Measurements from ENCODE around the gene VPS26A. TPM values are rescaled to one million over a fixed set of nuclear protein-coding genes. Genes with fewer than 3 reads are reported as not detected.

VPS26A gene
- total RNA-seq, 1 donor from 2014 or later = 45.0 TPM

- Histone ChIP-seq H3K27me3 (ENCODE audit: control insufficient read depth, insufficient read depth, low read length) (no peaks in the 10 kb centered on the region), H3K36me3 (ENCODE audit: control insufficient read depth, insufficient read depth, low read length) (no peaks in the 10 kb centered on the region), H3K4me3 (ENCODE audit: low read depth, low read length) (no peak overlapping the region)
- no peak for TF ChIP-seq CTCF (IDR thresholded peaks at IDR 0.05; ENCODE audit: insufficient read depth, low read length, poor library complexity, severe bottlenecking)
- no peak for DNase-seq (ENCODE audit: low read depth)
Measured at GRCh38 chr10:69086001-69086509, 37.9 kb upstream of the VPS26A start.

GRCh38 chr10:69087590-69088470 lies 36.1 kb upstream of the VPS26A start, which contains the start of gene SRGN:
TSS of gene SRGN (plus strand) at chr10:69088103. CDS start at chr10:69088158, 55 bp downstream.
- H3K27me3 ChIP-seq (ENCODE audit: control insufficient read depth, insufficient read depth, low read length) = no peaks in the 10 kb centered on the region
- peak within 1 kb of the TSS; percentile 25 for H3K4me3 ChIP-seq (ENCODE audit: low read depth, low read length)
- DNase-seq (ENCODE audit: low read depth) = no peak
- no peaks in the 10 kb centered on the region for H3K36me3 ChIP-seq (ENCODE audit: control insufficient read depth, insufficient read depth, low read length)
- TF ChIP-seq CTCF (IDR thresholded peaks at IDR 0.05; ENCODE audit: insufficient read depth, low read length, poor library complexity, severe bottlenecking) = no peak

GRCh38 chr10:69088471-69088769 lies 35.6 kb upstream of the VPS26A start:
- Histone ChIP-seq H3K36me3 (ENCODE audit: control insufficient read depth, insufficient read depth, low read length) (no peaks in the 10 kb centered on the region), H3K4me3 (ENCODE audit: low read depth, low read length) (peak overlapping the region; percentile 25), H3K27me3 (ENCODE audit: control insufficient read depth, insufficient read depth, low read length) (no peaks in the 10 kb centered on the region)
- no peak for DNase-seq (ENCODE audit: low read depth)
- no peak for TF ChIP-seq CTCF (IDR thresholded peaks at IDR 0.05; ENCODE audit: insufficient read depth, low read length, poor library complexity, severe bottlenecking)

GRCh38 chr10:69088801-69089501 lies 35.0 kb upstream of the VPS26A start:
- no peak for TF ChIP-seq CTCF (IDR thresholded peaks at IDR 0.05; ENCODE audit: insufficient read depth, low read length, poor library complexity, severe bottlenecking)
- DNase-seq (ENCODE audit: low read depth) = no peak
- H3K27me3 ChIP-seq (ENCODE audit: control insufficient read depth, insufficient read depth, low read length) = no peaks in the 10 kb centered on the region
- H3K4me3 ChIP-seq (ENCODE audit: low read depth, low read length) = no peak overlapping the region
- H3K36me3 ChIP-seq (ENCODE audit: control insufficient read depth, insufficient read depth, low read length) = no peaks in the 10 kb centered on the region

- Histone ChIP-seq H3K36me3 (ENCODE audit: control insufficient read depth, insufficient read depth, low read length) (no peaks in the 10 kb centered on the region), H3K27me3 (ENCODE audit: control insufficient read depth, insufficient read depth, low read length) (no peaks in the 10 kb centered on the region), H3K4me3 (ENCODE audit: low read depth, low read length) (no peak overlapping the region)
- no peak for TF ChIP-seq CTCF (IDR thresholded peaks at IDR 0.05; ENCODE audit: insufficient read depth, low read length, poor library complexity, severe bottlenecking)
- DNase-seq (ENCODE audit: low read depth) = no peak
Measured at GRCh38 chr10:69089638-69090599, 34.1 kb upstream of the VPS26A start.

Measured in kidney epithelial cell (primary cell).